ENCODE data around the gene CAPG. TPM values are rescaled to one million over a fixed set of nuclear protein-coding genes. Genes with fewer than 3 reads are reported as not detected.

The CAPG gene
- total RNA-seq, 6 donors from 2014 or later = 169 to 611 (median 375) TPM

GRCh38 chr2:85410584-85411404 is 628 bp upstream of the CAPG start:
- no peaks in the 10 kb centered on the region for H3K36me3 ChIP-seq
- H3K4me1 ChIP-seq = peaks cover 3 to 66% (median 39%) of the 10 kb centered on the region in 4 donors
- H3K27me3 ChIP-seq = no peaks in the 10 kb centered on the region
- DNase-seq (no peak), ATAC-seq (ENCODE audit: low FRiP score in 2 of 2) (peak in 1 of 2 donors; percentile 7)
- TF ChIP-seq EP300 (IDR thresholded peaks at IDR 0.05) (no peak), POLR2AphosphoS5 (IDR thresholded peaks at IDR 0.05) (no peak), POLR2A (IDR thresholded peaks at IDR 0.05) (no peak)
- TF ChIP-seq, protein P1, sequence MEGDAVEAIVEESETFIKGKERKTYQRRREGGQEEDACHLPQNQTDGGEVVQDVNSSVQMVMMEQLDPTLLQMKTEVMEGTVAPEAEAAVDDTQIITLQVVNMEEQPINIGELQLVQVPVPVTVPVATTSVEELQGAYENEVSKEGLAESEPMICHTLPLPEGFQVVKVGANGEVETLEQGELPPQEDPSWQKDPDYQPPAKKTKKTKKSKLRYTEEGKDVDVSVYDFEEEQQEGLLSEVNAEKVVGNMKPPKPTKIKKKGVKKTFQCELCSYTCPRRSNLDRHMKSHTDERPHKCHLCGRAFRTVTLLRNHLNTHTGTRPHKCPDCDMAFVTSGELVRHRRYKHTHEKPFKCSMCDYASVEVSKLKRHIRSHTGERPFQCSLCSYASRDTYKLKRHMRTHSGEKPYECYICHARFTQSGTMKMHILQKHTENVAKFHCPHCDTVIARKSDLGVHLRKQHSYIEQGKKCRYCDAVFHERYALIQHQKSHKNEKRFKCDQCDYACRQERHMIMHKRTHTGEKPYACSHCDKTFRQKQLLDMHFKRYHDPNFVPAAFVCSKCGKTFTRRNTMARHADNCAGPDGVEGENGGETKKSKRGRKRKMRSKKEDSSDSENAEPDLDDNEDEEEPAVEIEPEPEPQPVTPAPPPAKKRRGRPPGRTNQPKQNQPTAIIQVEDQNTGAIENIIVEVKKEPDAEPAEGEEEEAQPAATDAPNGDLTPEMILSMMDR (IDR thresholded peaks at IDR 0.05) = no peak
- peak overlapping the region in 3 of 4 donors; percentile 67 to 89 (median 83) for H3K27ac ChIP-seq
- WGBS, 2 donors = 80 to 88% methylated on average over 12 to 13 of the region's 13 CpGs
- H3K9me3 ChIP-seq = no peaks in the 10 kb centered on the region
- H3K4me3 ChIP-seq = peak overlapping the region in 3 of 4 donors; percentile 29 to 47 (median 44)

GRCh38 chr2:85405201-85406059 is 4.7 kb downstream of the CAPG start:
- DNase-seq (peak in 1 of 2 donors; percentile 83), ATAC-seq (ENCODE audit: low FRiP score in 2 of 2) (peak in 1 of 2 donors; percentile 78)
- TF ChIP-seq EP300 (IDR thresholded peaks at IDR 0.05) = peak in 1 of 4 donors; percentile 15
- peak in 1 of 4 donors; percentile 51 for TF ChIP-seq POLR2A (IDR thresholded peaks at IDR 0.05)
- TF ChIP-seq, protein P1 (IDR thresholded peaks at IDR 0.05) = no peak
- peak; percentile 6 to 70 for TF ChIP-seq POLR2AphosphoS5 (IDR thresholded peaks at IDR 0.05)
- Histone ChIP-seq H3K9me3 (no peaks in the 10 kb centered on the region), H3K36me3 (peaks cover 0 to 14% (median 10%) of the 10 kb centered on the region in 4 donors), H3K4me3 (peak overlapping the region in 1 of 4 donors; percentile 14), H3K27ac (peak overlapping the region; percentile 39 to 77 (median 62)), H3K27me3 (no peaks in the 10 kb centered on the region), H3K4me1 (peaks cover 3 to 38% (median 13%) of the 10 kb centered on the region in 4 donors)
- WGBS, 2 donors = 55 to 66% methylated on average over 15 of the region's 15 CpGs

DNA sequence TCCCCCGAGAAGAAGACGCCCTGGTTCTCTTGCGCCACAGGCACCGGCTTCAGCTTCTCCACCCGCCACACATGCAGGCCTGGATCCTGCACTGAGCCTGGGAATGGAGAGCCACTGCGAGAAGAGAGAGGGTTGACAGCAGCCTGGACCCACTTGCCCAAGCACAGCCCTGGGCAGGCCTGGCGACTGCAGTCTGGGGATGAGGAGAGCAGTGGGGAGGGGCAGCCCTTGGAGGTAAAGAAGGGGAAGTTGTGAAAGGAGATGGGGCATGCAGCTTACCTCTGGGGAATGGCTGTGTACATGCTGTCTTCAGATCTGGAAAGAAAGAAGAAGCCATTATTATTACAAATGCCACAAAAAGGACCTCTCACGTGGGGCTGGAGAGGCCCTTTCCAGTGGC is 8.3 kb downstream of the CAPG start:
- peak in 1 of 2 donors; percentile 5 for ATAC-seq (ENCODE audit: low FRiP score in 2 of 2)
- TF ChIP-seq EP300 (IDR thresholded peaks at IDR 0.05) = no peak
- TF ChIP-seq POLR2A (IDR thresholded peaks at IDR 0.05) = no peak
- TF ChIP-seq, protein P1 (IDR thresholded peaks at IDR 0.05) = no peak
- no peak for TF ChIP-seq POLR2AphosphoS5 (IDR thresholded peaks at IDR 0.05)
- WGBS, 2 donors = 82 to 85% methylated on average over 8 of the region's 8 CpGs
- peaks cover 0 to 11% (median 7%) of the 10 kb centered on the region in 4 donors for H3K4me1 ChIP-seq
- H3K36me3 ChIP-seq = peaks cover 0 to 33% (median 20%) of the 10 kb centered on the region in 4 donors
- no peaks in the 10 kb centered on the region for H3K27me3 ChIP-seq
- no peaks in the 10 kb centered on the region for H3K9me3 ChIP-seq
- H3K27ac ChIP-seq = no peak overlapping the region
- DNase-seq = no peak
- no peak overlapping the region for H3K4me3 ChIP-seq

DNA sequence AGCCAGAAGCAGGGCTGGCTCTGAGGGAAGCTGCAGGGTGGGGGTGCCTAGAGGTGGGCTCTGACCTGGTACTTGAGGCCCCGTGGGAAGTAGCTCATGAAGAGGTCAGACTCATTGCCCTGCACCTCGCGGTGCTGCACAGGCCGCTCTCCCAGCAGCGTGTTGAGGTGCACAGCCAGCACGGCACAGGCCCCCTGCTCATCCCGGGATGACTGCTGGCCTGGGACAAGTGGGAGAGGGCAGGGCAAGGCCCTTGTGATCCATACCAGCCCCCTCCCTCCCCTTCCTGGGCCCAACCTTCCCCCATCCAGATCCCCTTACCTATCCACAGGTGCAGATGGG is 8.7 kb downstream of the CAPG start:
- Histone ChIP-seq H3K4me3 (no peak overlapping the region), H3K27ac (no peak overlapping the region), H3K27me3 (no peaks in the 10 kb centered on the region), H3K36me3 (peaks cover 0 to 33% (median 20%) of the 10 kb centered on the region in 4 donors), H3K9me3 (no peaks in the 10 kb centered on the region), H3K4me1 (peaks cover 0 to 9% (median 8%) of the 10 kb centered on the region in 4 donors)
- TF ChIP-seq POLR2A (IDR thresholded peaks at IDR 0.05) (no peak), POLR2AphosphoS5 (IDR thresholded peaks at IDR 0.05) (no peak), EP300 (IDR thresholded peaks at IDR 0.05) (no peak)
- TF ChIP-seq, protein P1 (IDR thresholded peaks at IDR 0.05) = no peak
- WGBS, 2 donors = 96% methylated on average over 7 of the region's 7 CpGs; no CpG with 5 or more reads in 1 of the 2 donors
- ATAC-seq (ENCODE audit: low FRiP score in 2 of 2) (peak in 1 of 2 donors; percentile 10), DNase-seq (peak in 1 of 2 donors; percentile 51)

Measured in upper lobe of left lung (tissue), 6 donors.